ENCODE results near the gene C1orf141. TPM values are rescaled to one million over a fixed set of nuclear protein-coding genes. Genes with fewer than 3 reads are reported as not detected.

Gene C1orf141
- polyA plus RNA-seq, 1 donor (not counting 4 experiments of a cell fraction or from before 2014, with no cell fraction given) = not detected

DNA sequence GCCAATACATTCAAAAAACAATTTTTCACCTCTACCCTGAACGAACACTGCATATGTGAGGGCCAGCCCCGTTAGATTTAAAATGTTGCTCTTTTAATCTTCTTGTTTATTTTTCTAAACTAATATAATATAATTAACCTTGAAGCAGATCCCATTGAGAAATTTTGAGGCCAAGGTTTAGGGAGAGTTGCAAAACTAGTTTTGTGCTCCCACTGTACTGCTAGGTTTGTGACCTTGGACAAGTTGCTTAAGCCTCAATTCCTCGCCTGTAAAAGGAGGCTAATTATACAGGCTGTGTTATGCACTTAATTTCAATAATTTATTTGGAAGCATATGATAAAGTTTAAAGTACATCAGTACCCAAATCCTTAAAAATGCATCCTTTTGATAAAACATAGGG is 35.2 kb upstream of the C1orf141 start:
- dilution Hi-C loops (cut with MboI; ENCODE audit: extremely low pct_ligation_motif_present, low sequenced_read_pairs) = no loop called here
- Histone ChIP-seq H3K4me3 (ENCODE audit: control insufficient read depth in 2 of 3, extremely low read depth in 1 of 3, insufficient read depth in 2 of 3, low read depth in 1 of 3, low read length in 3 of 3) (no peak overlapping the region), H3K36me3 (ENCODE audit: control insufficient read depth in 2 of 2, extremely low read depth in 1 of 2, insufficient read depth in 2 of 2, low read length in 2 of 2) (no peaks in the 10 kb centered on the region), H3K9me1 (ENCODE audit: control insufficient read depth, extremely low read depth, insufficient read depth, low read length) (no peaks in the 10 kb centered on the region), H3K79me2 (ENCODE audit: control insufficient read depth, insufficient read depth, low read length) (no peaks in the 10 kb centered on the region), H2AFZ (ENCODE audit: control insufficient read depth, low read length) (no peak overlapping the region), H3K4me2 (ENCODE audit: control insufficient read depth, extremely low read depth, insufficient read depth, low read depth, low read length) (no peak overlapping the region), H3K9me3 (ENCODE audit: control insufficient read depth, low read depth, low read length) (no peaks in the 10 kb centered on the region), H3K27me3 (ENCODE audit: control insufficient read depth, extremely low read depth, insufficient read depth, low read length) (no peaks in the 10 kb centered on the region), H3K9ac (ENCODE audit: control insufficient read depth, extremely low read depth, insufficient read depth, low read length) (no peak overlapping the region), H3K27ac (ENCODE audit: control insufficient read depth, insufficient read depth, low read length) (no peak overlapping the region), H4K20me1 (ENCODE audit: control insufficient read depth, extremely low read depth, insufficient read depth, low read length) (no peaks in the 10 kb centered on the region), H3K4me1 (ENCODE audit: control insufficient read depth, extremely low read depth, insufficient read depth, low read length) (no peaks in the 10 kb centered on the region)
- no peak for TF ChIP-seq EZH2 (IDR thresholded peaks at IDR 0.05; ENCODE audit: low read length)
- TF ChIP-seq, protein P1, sequence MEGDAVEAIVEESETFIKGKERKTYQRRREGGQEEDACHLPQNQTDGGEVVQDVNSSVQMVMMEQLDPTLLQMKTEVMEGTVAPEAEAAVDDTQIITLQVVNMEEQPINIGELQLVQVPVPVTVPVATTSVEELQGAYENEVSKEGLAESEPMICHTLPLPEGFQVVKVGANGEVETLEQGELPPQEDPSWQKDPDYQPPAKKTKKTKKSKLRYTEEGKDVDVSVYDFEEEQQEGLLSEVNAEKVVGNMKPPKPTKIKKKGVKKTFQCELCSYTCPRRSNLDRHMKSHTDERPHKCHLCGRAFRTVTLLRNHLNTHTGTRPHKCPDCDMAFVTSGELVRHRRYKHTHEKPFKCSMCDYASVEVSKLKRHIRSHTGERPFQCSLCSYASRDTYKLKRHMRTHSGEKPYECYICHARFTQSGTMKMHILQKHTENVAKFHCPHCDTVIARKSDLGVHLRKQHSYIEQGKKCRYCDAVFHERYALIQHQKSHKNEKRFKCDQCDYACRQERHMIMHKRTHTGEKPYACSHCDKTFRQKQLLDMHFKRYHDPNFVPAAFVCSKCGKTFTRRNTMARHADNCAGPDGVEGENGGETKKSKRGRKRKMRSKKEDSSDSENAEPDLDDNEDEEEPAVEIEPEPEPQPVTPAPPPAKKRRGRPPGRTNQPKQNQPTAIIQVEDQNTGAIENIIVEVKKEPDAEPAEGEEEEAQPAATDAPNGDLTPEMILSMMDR (optimal IDR thresholded peaks at IDR 0.05 in 1 of 3, IDR thresholded peaks at IDR 0.05 in 1 of 3, conservative IDR thresholded peaks at IDR 0.05 in 1 of 3; ENCODE audit: extremely low read depth in 1 of 3, insufficient read depth in 2 of 3, low read length in 3 of 3) = no peak
- DNase-seq (ENCODE audit: low read depth, low spot score) = no peak
- FAIRE-seq = no peak

DNA sequence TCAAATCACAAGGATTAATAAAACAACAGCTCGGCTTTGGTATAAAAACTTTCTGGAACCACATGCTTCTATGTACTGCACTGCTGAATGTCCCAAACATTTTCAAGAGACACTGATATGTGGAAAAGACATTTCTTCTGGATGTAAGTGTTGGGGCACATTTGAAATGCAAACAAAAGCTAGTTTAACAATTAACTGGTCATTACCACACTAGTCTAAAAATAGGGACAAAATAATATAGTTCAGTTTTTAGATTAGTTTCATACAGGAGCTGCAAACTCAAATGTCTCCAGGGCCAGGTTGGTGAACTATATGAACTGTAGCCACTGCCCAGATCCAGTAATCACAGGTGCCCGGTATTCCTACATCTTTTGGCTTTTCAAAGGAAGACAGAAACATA is 34.7 kb upstream of the C1orf141 start:
- FAIRE-seq = no peak

More for the DNA sequence above, 34.7 kb upstream of the C1orf141 start:
- Histone ChIP-seq H3K9ac (ENCODE audit: control insufficient read depth, extremely low read depth, insufficient read depth, low read length) (no peak overlapping the region), H3K9me1 (ENCODE audit: control insufficient read depth, extremely low read depth, insufficient read depth, low read length) (no peaks in the 10 kb centered on the region), H3K4me3 (ENCODE audit: control insufficient read depth in 2 of 3, extremely low read depth in 1 of 3, insufficient read depth in 2 of 3, low read depth in 1 of 3, low read length in 3 of 3) (no peak overlapping the region), H2AFZ (ENCODE audit: control insufficient read depth, low read length) (no peak overlapping the region), H3K27ac (ENCODE audit: control insufficient read depth, insufficient read depth, low read length) (no peak overlapping the region), H3K9me3 (ENCODE audit: control insufficient read depth, low read depth, low read length) (no peaks in the 10 kb centered on the region), H3K79me2 (ENCODE audit: control insufficient read depth, insufficient read depth, low read length) (no peaks in the 10 kb centered on the region), H3K36me3 (ENCODE audit: control insufficient read depth in 2 of 2, extremely low read depth in 1 of 2, insufficient read depth in 2 of 2, low read length in 2 of 2) (no peaks in the 10 kb centered on the region), H3K27me3 (ENCODE audit: control insufficient read depth, extremely low read depth, insufficient read depth, low read length) (no peaks in the 10 kb centered on the region), H3K4me2 (ENCODE audit: control insufficient read depth, extremely low read depth, insufficient read depth, low read depth, low read length) (no peak overlapping the region), H4K20me1 (ENCODE audit: control insufficient read depth, extremely low read depth, insufficient read depth, low read length) (no peaks in the 10 kb centered on the region), H3K4me1 (ENCODE audit: control insufficient read depth, extremely low read depth, insufficient read depth, low read length) (no peaks in the 10 kb centered on the region)
- DNase-seq (ENCODE audit: low read depth, low spot score) = no peak
- dilution Hi-C loops (cut with MboI; ENCODE audit: extremely low pct_ligation_motif_present, low sequenced_read_pairs) = no loop called here
- TF ChIP-seq, protein P1 (optimal IDR thresholded peaks at IDR 0.05 in 1 of 3, IDR thresholded peaks at IDR 0.05 in 1 of 3, conservative IDR thresholded peaks at IDR 0.05 in 1 of 3; ENCODE audit: extremely low read depth in 1 of 3, insufficient read depth in 2 of 3, low read length in 3 of 3) = no peak
- no peak for TF ChIP-seq EZH2 (IDR thresholded peaks at IDR 0.05; ENCODE audit: low read length)
